Measurements from ENCODE around the gene CCSER1. TPM values are rescaled to one million over a fixed set of nuclear protein-coding genes. Genes with fewer than 3 reads are reported as not detected.
"Not testable (repeated sequence)": the region's sequence is repeated elsewhere in the genome, so short reads cannot be mapped to it uniquely, and the experiment has no call there.

CCSER1 gene
- total RNA-seq, 2 donors from 2014 or later = 11.8 to 12.5 TPM

DNA sequence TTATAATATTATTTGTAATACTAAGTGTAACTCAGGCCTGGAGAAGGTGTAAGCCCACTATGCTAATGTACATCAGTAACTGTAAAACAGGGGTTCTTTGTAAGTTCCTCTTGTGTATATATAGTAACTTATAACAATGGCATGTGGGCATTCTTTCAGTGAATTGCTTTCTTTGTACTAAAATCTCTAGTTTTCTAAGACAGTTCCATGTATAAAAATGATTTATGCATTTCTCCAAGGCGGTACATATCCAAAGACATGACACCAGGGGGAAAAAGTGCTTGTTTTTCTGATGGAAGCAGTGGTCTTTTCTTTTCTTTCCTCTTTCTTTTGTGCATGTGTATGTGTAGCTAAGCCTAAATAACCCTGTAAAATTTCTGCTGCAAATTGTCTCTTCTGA lies 1474.2 kb downstream of the CCSER1 start:
- Histone ChIP-seq H3K4me3 (no peak overlapping the region), H3K9me3 (no peaks in the 10 kb centered on the region), H3K27ac (no peak overlapping the region), H3K27me3 (no peaks in the 10 kb centered on the region), H3K36me3 (no peaks in the 10 kb centered on the region), H3K4me1 (no peaks in the 10 kb centered on the region)
- TF ChIP-seq, protein P1, sequence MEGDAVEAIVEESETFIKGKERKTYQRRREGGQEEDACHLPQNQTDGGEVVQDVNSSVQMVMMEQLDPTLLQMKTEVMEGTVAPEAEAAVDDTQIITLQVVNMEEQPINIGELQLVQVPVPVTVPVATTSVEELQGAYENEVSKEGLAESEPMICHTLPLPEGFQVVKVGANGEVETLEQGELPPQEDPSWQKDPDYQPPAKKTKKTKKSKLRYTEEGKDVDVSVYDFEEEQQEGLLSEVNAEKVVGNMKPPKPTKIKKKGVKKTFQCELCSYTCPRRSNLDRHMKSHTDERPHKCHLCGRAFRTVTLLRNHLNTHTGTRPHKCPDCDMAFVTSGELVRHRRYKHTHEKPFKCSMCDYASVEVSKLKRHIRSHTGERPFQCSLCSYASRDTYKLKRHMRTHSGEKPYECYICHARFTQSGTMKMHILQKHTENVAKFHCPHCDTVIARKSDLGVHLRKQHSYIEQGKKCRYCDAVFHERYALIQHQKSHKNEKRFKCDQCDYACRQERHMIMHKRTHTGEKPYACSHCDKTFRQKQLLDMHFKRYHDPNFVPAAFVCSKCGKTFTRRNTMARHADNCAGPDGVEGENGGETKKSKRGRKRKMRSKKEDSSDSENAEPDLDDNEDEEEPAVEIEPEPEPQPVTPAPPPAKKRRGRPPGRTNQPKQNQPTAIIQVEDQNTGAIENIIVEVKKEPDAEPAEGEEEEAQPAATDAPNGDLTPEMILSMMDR (IDR thresholded peaks at IDR 0.05) = no peak
- DNase-seq (ENCODE audit: low spot score) = no peak

DNA sequence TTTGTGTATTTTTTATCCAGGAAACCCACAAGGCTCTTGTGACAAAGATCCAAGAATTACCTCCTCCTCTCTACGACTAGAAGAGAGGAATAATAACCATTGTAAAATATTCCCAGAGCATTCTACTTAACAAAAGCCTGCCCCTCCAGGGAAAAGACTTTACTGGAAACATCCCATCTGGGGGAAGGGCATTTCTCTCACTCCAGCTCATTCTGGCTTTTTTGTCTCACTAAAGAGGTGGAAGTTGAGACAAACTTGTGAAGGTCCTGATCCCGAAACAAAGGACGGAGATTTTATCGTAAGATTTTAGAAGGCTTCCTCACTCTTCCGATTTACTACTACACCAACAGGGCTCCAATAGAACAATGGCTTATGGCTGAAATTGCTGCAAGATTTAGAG lies 1484.6 kb downstream of the CCSER1 start:
- TF ChIP-seq, protein P1 (IDR thresholded peaks at IDR 0.05) = no peak
- Histone ChIP-seq H3K27ac (no peak overlapping the region), H3K4me1 (no peaks in the 10 kb centered on the region), H3K4me3 (no peak overlapping the region), H3K36me3 (no peaks in the 10 kb centered on the region), H3K9me3 (no peaks in the 10 kb centered on the region), H3K27me3 (no peaks in the 10 kb centered on the region)
- DNase-seq (ENCODE audit: low spot score) = no peak

DNA sequence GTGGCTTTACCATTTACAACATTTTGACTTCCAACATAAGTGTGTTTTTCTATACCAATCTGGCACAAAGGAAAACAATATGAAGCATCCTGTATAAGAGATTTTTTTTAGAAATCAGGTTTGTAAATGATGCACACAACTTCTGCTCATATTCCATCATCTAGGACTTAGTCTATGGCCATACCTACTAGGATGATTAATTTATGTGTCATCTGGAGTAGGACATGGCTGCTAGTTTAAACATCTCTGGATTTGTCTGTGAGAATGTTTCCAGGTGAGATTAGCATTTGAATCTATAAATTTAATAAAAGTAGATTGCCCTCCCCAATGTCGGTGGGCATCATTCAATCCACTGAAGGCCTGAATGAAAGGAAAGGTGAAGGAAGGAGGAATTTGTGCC lies 1493.8 kb downstream of the CCSER1 start:
- H3K9me3 ChIP-seq = no peaks in the 10 kb centered on the region
- H3K27me3 ChIP-seq = no peaks in the 10 kb centered on the region
- no peak for DNase-seq (ENCODE audit: low spot score)
- H3K27ac ChIP-seq = no peak overlapping the region
- H3K4me1 ChIP-seq = no peaks in the 10 kb centered on the region
- H3K36me3 ChIP-seq = no peaks in the 10 kb centered on the region
- no peak overlapping the region for H3K4me3 ChIP-seq
- TF ChIP-seq, protein P1 (IDR thresholded peaks at IDR 0.05) = no peak

DNA sequence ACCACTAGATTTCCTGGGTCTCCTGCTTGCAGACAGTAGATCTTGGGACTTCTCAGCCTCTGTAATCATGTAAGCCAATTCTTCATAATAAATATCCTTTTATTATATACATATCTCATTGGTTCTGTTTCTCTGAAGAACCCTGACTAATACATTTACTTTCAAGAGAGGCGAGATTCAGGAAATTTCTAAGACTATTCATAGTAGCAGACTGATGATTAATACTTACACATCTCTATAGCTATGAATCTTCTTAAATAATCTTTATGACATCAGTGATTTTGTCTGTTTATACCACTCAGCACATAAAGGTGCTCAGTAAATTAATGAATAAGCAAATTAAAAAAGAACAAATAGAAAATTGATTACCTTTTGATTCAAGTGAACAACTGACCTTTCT lies 1494.3 kb downstream of the CCSER1 start:
- Histone ChIP-seq H3K27ac (no peak overlapping the region), H3K9me3 (no peaks in the 10 kb centered on the region), H3K4me1 (no peaks in the 10 kb centered on the region)

DNA sequence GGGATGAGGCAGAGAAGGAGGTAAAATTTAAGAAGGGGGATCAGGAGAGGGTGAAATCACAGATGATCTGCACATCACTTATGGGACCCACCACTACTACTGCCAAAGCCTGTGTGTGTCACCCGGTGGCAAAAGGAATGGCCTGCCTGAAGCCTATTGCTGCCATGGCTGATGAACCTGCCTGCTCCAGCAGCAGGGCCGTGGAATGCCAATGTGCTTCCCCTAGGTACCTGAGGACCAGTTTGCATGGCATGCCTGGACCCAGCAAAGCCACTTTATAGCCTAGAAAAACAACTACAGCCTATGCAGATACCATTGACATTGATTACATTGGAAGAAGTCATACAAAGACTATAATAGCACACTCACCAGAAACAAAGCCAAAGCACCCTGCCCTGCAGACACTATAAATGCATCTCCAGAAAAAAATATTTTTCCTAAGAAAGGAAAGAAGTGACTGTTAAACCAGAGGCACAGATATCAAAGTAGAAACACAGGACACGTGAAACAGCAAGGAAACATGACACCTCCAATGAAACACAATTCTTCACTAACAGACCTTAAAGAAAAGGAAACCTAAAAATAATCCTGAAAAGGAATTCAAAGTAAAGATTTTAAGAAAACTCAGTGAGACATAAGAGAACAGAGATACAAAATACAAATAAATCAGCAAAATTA lies 1495.9 kb downstream of the CCSER1 start:
- H3K4me1 ChIP-seq = no peaks in the 10 kb centered on the region
- TF ChIP-seq, protein P1 (IDR thresholded peaks at IDR 0.05) = no peak
- H3K4me3 ChIP-seq = no peak overlapping the region
- H3K27ac ChIP-seq = no peak overlapping the region
- H3K36me3 ChIP-seq = no peaks in the 10 kb centered on the region
- no peaks in the 10 kb centered on the region for H3K27me3 ChIP-seq
- H3K9me3 ChIP-seq = no peaks in the 10 kb centered on the region
- no peak for DNase-seq (ENCODE audit: low spot score)

More for the DNA sequence above, 1494.3 kb downstream of the CCSER1 start:
- no peaks in the 10 kb centered on the region for H3K36me3 ChIP-seq
- H3K27me3 ChIP-seq = no peaks in the 10 kb centered on the region
- H3K4me3 ChIP-seq = no peak overlapping the region
- TF ChIP-seq, protein P1 (IDR thresholded peaks at IDR 0.05) = no peak
- no peak for DNase-seq (ENCODE audit: low spot score)

DNA sequence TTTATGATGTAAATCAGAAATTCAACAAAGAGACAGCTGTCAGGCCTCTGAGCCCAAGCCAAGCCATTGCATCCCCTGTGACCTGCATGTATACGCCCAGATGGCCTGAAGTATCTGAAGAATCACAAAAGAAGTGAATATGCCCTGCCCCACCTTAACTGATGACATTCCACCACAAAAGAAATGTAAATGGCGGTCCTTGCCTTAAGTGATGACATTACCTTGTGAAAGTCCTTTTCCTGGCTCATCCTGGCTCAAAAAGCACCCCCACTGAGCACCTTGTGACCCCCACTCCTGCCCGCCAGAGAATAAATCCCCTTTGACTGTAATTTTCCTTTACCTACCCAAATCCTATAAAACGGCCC lies 1496.4 kb downstream of the CCSER1 start:
- not testable (repeated sequence) for H3K9me3 ChIP-seq; H3K27me3 ChIP-seq; H3K27ac ChIP-seq; H3K4me3 ChIP-seq; H3K4me1 ChIP-seq; H3K36me3 ChIP-seq; DNase-seq (ENCODE audit: low spot score)
